DMS53 (cell line): ENCODE data around the gene GNB1.
A peak's percentile ranks its signal among the peaks of the same experiment; 100 is the strongest.
"Not testable (repeated sequence)": the region's sequence is repeated elsewhere in the genome, so short reads cannot be mapped to it uniquely, and the experiment has no call there.

ENCODE experiments used
- DNase-seq: peaks from one replicate; lab custom pipeline; 2025; lab: John Stamatoyannopoulos, UW

The GNB1 gene

DNA sequence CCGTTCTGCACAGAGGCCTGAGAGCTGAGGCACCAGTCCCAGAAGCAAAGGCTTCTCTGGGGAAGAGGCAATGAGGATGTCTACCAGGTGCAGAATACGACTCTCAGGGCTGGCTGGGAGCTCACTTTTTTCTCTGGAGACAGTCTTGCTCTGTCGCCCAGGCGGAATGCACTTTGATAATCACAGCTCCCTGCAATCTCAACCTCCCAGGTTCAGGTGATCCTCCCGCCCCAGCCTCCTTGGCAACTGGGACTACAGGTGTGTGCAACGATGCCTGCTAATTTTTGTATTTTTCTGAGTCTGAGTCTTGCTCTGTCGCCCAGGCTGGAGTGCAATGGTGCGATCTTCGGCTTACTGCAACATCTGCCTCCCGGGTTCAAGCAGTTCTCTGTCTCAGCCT lies 130.2 kb downstream of the GNB1 start:
- peak; percentile 52 for DNase-seq

DNA sequence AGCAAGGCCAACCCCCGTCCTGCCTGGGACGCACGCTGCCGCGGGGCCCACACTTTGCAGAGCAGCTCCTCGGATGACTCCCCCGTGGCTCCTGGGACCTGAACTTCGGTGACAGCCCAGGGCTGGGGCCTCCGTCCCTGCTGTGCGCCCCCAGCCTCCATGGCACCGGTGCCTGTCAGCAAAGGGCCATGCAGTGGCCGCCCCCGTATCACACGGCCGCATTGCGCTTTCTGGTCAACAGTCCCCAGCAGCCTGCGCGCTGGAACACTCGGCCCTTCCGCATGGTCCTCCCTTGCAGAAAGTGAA lies 130.6 kb downstream of the GNB1 start:
- no peak for DNase-seq

- peak; percentile 94 for DNase-seq
Measured at GRCh38 chr1:1759456-1760344, 131.2 kb downstream of the GNB1 start.

DNA sequence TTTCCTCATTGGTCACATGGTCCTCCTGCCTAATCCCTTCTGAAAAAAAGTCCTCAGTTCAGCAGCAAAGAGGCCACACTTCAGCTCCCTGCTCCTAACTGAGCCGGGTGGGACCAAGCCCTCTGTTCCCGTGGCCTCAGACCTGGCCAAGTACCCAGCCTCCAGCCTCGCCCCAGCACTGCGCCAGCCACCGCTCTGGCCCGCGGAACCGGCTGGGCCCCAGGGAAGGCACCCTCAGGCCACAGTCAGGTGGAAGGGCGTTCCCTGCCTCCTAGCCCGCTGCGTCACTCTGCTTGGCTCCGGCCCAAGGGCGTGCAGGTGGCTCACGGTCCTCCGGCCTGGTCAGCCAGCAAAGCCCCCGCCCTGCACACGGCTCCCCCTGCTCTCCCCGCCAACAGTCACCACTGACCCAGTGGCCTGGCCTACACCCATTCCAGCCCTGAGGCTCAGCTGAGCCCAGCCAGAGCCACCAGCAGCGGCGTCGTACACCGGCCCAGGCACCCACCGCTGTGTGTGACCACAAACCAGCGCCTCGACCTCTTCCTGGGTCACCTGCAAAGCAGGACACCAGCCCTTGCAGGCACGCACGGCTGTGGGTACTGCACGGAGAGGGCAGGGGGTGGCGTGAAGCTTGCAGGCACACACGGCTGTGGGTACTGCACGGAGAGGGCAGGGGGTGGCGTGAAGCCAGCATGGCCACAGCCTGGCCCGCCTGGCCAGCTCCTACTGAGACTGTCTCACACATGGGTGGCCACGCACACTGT lies 132.0 kb downstream of the GNB1 start:
- peak; percentile 96 for DNase-seq

- no peak for DNase-seq
Measured at GRCh38 chr1:1758059-1758621, 132.7 kb downstream of the GNB1 start.

GRCh38 chr1:1757422-1758058 lies 133.3 kb downstream of the GNB1 start:
- DNase-seq = no peak

- DNase-seq = no peak
Measured at GRCh38 chr1:1756661-1757421, 134.0 kb downstream of the GNB1 start.

GRCh38 chr1:1755852-1756251 lies 135.0 kb downstream of the GNB1 start:
- DNase-seq = no peak

DNA sequence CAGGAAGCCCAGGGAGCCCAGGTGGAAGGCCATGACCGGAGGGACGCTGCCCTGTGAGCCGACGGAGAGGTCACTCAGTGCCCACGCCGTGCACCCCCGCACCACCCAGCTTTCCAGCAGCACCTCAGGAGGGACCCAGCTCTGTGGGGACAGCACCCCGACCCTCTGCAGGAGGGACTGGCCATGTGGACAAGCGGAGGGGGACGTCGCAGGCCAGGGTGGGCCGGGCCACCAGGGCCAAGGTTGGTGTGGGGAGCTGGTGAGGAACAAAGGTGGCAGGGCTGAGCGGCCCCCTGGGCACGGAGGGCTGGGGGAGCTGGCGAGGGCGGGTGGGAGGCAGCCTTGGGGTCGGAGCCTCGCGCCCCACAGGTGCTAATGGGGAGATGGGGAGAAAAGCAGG lies 135.5 kb downstream of the GNB1 start:
- no peak for DNase-seq

DNA sequence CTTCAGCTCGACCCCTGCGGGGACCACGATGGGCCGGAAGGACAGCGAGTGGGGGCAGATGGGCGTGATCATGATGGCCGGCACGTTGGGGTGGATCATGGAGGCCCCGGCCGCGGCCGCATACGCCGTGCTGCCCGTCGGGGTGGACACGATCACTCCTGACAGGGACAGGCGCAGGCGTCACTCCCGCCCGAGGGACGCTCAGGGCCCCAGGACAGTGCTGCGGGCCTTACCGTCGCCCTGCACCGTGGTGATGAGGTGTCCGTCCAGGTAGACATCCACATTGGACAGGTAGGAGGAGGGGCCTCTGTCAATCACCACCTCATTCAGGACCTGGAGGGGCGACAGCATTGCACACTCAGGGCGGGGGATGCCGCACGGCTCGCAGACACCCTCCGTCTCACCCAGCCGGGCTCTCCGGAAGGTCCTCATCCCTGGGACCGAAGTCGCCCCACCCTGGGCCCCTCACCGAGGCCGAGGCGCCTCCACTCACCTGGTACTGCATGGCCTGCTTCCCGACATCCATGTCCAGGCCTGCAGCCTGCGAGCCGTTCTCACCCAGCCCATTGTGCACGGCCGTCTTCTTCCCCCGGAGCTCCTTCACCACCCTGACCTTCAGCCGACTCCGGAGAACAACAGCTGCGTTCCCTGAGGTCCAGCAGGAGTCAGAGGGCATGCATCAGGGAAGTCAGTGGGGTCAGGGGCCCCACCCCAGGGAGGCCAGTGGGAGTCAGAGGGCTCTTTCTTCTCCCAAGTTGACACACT lies 136.7 kb downstream of the GNB1 start:
- DNase-seq = no peak

DNA sequence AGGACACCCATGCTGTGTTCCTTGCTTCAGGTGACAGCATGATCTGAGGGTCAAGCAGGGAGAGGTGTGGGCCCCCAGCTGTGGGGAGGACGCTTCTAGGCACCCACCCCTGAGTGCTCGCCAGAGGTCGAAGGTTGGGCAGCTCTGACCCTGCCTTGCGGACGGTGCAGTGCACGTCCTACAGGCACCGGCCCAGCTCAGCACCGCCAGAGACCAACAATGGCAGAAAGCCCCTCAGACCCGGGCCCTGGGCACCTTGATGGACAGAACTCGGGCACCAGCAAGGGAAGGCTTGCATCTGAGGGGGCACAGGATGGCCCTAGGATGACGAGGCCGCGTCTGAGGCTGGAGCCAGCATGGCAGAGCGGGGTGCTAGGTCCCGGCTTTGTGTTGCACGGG lies 137.3 kb downstream of the GNB1 start:
- no peak for DNase-seq

DNA sequence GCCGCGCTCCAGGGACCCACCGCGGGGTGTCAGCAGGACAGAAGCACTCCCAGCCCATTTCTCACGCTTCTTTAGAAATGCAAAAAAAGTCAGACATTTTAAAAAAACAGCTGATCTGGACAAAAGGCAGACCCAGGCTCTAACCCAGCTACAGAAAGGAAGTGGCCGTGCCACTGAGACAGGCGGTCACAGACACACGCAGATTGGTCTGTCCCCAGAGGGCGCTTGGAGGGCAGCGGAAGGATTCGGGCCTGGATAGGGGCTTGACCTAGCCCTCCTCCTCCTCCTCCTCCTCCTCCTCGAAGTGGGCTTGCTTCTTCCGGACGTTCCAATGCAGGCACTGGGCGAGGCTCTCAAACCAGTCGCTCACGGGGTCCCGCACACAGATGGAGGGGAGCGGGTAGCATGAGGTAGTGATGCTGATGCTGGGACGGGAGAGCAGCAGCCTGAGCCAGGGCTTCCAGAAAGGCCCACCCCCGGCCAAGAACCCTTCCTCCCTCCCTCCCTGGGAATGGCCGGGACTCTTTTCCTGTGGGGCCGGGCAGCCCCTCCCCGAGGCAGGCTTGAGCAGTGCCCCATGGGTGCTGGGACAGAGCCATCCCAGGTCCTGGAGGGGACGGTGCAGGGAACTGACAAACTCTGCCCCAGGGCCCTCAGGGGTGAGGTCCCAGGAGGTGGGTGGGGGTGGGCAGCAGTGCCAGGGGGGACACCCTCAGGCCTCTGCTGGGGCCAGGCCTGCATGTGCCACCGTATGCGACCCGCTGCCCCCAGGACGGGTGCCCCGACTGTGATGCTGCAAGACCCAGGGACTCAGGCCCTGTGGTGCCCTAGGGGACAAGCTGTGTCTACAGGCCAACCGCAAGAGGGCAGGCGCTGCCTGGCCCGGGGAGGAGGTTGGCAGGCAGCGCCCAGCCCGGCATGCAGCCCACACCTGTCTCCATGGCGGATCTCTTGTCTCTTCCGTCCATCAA lies 138.0 kb downstream of the GNB1 start:
- no peak for DNase-seq

- DNase-seq = no peak
Measured at GRCh38 chr1:1752190-1752589, 138.7 kb downstream of the GNB1 start.

DNA sequence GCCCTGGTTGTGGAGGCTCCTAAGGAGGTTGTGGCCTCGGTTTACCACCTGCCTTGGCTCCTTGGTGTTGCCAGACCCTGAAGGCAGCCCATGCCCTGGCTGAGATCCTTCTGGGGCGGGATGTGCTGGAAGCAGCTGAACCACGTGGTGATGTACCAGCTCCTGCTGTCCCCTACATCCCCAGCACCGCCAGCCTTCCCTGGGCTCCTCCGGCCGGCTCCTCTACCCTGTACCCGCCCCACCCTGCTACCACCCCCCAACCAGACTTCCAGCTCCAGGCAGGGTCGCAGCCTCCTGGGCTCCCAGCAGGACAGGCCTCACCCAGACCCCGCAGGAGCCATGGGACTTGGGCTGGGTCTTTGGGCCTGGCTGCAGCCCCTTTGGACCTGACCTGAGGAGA lies 140.9 kb downstream of the GNB1 start:
- DNase-seq = not testable (repeated sequence)

GRCh38 chr1:1748686-1749321 lies 142.1 kb downstream of the GNB1 start:
- no peak for DNase-seq

DNA sequence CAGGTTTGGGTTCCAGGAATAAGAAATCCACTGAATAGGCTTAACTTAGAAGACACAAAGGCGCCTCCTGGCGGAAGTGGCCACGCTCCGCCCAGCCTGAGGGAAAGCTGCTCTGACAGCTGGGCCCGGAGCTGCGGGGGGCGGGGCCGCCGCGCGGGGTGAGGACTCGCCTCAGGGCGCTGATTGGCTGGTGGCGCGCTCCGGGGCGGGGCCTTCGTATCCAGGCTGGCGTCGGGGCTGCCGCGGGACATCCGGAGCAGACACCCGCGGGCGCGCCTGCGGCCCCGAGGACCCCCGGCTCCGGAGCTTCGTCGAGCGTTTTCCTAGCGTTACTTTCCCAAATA lies 144.3 kb downstream of the GNB1 start:
- DNase-seq = not testable (repeated sequence)

DNA sequence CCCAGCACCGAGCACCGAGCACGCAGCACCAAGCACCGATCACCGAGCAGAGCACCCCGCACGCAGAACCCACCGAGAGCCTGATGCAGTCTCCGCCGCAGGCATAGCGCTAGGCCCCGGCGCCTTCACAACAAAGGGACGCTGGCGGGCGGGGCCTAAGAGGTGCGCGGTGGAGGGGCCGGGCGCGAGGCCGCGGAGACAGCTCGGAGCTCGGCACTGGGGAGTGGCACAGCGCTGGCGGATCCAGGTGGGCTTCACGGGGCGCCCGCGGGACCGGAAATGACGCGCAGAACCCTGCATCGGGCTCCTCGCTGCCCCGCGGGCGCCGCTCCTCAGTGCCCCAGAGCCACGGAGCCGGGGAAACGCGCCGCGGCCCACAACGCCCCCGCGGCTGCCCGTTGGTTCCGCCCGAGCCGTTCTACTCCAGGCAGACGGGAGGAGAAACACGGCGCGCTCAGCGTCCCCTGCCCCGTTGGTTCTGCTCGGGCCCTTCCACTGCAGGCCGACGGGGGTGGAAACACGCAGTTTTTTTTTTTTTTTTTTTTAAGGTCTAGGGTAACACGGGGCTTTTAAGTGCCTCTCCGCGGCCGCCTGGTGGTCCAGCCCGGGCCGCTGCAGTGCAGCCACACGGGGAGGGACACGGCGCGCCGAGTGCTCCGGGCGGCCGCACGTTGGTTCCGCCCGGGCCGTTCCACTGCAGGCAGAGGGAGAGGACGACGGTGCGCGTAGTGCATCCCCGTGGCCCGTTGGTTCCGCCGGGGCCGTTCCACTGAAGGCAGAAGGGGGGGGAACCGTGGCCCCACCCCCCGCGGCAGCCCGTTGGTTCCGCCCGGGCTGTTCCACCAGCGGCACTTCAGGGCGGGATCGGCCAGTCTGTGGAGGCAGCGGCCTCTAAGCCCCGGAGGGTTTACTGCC lies 145.0 kb downstream of the GNB1 start:
- DNase-seq = peak; percentile 63

DNA sequence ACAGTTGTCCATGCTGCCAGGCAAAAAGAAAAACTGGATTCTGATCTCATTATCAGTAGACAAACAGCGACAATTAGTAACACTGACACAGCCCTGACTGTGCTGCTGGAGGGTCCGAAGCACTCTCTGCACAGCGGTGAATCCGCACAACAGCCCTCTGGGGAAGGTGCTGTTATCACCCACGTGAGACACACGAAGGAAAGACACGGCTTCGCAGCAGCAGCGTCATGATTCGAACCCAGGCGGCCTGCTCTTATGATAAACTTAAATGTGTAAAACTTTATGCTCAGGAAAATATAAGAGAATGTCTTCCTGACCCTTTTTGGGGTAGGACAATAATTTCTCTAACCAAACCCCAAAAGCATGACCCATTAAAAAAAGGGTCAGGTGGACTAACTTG lies 148.4 kb downstream of the GNB1 start:
- not testable (repeated sequence) for DNase-seq
